DMS79 (cell line): Measurements from ENCODE around the gene RHOBTB3.
A peak's percentile ranks its signal among the peaks of the same experiment; 100 is the strongest.
"Not testable (repeated sequence)": the region's sequence is repeated elsewhere in the genome, so short reads cannot be mapped to it uniquely, and the experiment has no call there.

ENCODE experiments used
- DNase-seq: peaks from one replicate; lab custom pipeline; 2025; lab: John Stamatoyannopoulos, UW

The RHOBTB3 gene

DNA sequence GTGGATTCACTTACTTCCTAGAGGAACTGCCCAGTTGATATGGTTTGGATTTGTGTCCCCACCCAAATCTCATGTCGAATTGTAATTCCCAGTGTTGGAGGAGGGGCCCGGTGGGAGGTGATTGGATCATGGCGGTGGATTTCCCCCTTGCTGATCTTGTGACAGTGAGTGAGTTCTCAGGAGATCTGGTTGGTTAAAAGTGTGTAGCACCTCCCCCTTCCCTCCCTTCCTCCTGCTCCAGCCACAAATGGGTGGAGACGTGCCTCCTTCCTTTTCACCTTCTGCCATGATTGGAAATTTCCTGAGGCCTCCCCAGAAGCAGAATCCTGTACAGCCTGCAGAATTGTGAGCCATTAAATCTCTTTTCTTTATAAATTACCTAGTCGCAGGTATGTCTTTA, 17.9 kb upstream of the RHOBTB3 start:
- not testable (repeated sequence) for DNase-seq

DNA sequence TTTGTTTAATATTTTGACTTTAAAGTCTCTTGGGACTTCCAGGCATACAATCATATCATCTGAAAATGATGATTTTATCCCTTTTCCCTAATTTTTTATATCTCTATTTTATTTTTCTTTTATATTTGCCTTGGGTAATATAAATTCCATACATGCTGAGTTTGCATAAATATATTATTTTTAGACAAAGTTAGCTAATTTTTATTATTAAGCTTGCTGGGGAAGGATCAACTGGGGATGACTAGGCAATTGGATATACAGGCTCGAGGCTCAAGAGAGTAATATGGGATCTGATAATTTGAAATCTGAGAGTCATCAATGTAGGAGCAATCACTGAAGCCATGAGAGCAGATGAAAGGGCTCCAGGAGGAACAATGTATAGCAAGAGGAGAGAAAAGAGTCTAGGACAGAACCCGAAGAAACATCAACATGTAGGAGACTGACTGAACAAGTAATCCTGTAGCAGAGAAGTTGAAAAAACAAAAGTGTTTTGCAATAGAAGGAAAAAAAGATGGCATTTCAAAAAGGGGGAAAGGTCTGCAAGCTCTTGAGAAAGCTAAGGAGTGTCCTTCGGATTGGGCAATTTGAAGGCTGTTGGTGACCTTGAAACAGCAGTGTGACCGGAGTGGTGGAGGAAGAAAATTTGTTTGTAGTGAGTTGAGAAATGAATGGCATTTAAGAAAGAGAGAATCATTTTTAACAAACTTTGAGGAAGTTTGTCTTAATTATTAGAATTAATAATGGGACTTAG, 17.0 kb upstream of the RHOBTB3 start:
- no peak for DNase-seq

DNA sequence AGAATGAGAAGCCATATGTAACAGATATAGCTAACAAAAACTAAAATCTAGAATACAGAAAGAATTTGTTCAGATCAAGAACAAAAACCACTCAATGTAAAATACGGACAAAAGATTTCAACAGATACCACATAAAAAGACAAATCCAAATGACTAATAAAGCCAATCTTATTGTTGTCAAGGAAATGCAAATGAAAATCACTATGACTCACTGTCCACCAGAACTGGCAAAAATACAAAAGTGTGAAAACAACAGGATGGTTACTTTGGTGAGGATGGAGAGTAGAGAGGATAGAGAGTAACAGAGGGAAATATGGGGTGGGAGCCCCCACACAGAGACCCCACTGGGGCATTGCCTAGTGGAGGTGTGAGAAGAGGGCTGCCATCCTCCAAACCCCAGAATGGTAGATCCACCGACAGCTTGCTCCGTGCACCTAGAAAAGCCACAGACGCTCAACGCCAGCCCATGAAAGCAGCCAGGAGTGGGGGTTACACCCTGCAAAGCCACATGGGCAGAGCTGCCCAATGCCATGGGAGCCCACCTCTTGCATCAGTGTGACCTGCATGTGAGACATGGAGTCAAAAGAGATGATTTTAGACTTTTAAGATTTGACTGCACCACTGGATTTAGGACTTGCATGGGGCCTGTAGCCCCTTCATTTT, 15.2 kb upstream of the RHOBTB3 start:
- no peak for DNase-seq

DNA sequence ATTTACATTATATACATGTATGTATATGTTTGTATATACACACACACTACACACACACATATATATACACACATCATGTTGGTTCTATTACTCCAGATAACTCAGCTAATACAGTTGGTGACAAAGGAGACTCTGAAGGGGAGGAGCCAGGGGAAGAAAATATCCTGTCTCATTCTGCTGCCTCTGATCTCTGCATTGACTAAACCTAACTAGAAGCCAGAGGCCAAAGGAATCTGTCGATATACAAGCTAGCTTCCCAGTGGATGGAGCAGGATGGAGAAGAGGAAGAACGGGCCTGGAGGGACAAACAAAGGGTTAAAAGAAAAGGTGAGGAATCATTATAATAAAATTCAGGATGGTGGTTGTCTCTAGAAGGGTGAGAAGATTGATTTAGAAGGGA, 13.7 kb upstream of the RHOBTB3 start:
- DNase-seq: no peak

DNA sequence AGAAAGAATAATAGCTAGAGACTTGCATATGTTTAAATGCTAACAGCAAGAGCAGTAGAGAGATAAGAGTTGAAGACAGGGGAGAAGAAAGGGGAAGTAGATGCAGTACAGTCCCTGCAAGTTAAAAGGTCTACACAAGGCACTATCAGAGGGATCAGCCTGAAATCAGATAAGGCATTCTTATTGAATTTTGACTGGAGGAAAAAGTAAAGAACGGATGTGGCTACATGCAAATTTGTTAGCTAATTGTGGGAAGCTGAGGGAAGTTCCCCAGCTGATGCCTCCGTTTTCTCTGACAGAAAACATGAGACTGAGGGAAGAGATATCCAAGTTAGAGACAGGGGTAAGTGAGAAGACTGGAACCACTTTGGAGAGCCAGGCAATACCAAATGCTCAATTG, 12.9 kb upstream of the RHOBTB3 start:
- DNase-seq: no peak

DNA sequence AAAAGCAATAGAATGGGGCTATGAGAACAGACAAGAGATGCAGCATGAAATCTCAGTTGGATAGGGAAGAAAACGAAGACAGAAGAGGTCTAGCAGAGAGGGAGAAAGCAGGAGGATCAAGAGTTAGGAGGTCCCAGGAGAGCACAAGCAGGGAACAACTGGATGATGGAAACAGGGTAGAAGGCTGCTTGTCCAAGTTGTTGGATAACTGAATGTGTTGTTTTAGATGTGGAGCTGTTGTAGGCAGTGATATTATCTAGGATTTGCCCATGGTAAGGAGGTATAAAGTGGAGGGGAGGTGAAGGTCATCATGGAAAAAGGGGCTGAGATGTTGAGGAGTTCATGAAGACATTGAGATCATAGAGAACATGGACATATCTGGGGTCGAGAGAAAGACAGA, 12.4 kb upstream of the RHOBTB3 start:
- no peak for DNase-seq

DNA sequence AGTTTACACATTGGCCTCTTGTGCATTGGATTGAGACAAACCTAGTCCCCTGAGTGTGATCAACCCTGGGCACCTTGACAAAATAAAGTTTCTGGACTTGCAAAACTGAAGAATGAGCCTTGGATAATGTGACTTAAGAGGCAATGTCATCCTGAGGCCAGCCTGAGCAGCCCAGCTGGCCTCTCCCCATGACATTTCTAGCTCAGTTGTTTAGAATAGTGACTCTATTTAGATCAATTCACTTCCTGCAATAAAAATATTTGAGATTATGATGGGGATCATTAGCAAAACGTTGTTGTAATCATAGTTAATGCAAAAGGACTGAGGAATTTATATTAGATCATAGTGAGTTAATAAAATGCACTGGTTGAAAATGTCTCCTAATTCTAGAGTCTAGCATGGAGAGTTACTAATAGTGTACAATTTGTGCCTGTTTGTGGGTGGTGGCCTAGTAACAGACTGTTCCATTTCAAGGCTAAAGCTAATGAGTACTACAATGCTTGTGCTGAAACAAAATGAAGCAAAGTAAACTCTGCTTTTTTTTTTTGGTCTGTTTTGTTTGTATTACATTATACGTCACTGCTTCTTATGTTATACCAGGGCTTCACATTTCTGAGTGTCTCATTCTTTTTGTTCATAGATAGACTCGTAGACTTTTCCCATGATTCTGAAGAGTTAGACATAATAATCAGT, 10.9 kb upstream of the RHOBTB3 start:
- no peak for DNase-seq

DNA sequence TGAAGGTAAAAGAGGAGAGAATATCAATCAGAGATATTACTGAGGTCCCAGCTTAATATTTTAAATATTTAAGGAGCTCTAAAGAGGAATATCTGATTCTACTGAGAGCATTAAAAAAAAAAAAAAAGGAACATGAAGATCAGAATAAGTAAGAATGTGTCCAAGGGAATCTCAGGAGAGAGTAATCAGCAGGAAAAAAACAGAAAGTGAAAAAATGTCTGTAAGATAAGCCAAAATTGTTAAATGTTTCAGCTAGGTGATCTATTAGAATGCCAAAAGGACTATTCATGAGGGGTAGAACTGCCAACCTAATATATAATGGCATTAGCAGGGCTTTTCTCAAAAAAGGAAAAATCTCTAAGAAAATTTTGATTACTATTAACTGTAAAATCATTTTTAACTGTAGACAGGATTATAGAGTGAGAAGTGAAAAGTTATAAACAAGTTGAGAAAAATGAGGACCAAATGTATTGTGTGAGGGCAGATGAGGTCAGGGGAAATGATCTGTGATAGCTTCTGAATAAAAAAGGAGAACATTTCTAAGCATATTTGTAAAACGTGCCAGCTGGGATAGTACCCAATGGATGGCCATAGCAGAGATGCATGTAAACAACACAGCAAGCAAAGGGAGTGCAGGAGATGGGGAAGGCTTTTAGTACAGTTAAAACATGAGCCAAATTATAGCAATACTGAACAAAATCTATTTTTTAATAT, 9.4 kb upstream of the RHOBTB3 start:
- no peak for DNase-seq

DNA sequence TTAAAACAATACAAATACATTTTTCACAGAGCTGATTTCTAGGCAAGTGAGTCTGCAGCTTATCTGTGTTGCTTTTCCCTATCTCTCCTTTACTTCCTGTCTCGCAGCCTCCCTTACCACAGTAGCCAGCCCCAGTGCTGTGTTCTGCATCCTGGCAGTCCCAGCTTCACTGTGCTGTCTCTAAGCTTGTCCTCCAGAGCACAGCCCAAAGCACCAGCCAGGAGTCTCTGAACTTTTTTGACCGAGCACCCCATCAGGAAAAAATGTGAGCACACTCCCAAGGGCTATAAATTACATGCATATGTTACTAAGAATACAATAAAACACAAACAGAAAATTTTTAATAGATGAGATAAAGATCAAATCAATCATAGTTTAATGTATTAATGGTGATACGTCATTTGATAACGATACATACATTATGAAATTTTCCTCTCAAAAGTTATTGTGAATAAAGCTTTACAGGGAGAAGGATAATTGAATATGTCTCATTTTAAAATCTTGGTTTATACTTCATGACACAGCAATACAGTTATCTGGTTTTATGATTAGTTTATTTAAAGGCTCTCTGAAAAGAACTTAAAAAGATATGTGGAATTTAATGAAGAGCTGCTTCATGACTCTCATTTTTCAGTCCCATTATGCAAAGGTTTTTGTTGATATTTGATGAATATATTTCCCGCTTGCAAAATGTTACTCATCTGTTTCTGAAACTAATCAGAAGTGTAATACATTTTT, 7.3 kb upstream of the RHOBTB3 start:
- DNase-seq: no peak

DNA sequence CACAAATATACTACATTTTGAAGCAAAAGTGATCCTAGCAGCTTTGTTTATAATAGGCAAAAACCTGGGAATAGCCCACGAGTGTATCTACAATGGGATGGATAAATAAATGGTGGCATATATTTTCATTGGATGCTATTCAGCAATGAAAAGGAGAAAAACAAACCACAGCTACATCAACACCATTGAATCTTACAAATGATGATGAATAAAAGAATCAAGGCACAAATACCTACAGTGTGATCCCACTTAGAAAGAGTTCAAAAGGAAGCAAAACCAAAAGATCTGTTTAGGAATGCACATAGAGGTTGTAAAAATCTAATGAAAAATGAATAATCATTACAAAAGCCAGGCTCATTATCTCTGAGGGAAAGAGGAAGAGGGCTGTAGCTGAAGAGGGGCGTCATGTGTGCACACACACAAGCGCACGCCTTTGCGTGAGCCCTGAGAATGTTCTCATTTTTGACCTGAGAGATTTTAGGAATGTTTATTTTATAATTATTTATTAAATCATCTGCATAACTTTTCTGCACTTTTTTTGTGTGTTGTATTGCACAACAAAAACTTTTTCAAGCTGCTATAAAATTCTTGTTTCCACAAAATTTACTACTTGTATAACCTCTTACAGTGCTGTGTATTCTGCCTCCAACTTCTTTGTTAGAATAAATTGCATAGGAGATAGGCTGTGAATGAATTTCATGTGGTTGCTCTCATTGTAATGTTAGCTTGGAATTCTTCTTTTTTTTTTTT, 5.9 kb upstream of the RHOBTB3 start:
- no peak for DNase-seq

DNA sequence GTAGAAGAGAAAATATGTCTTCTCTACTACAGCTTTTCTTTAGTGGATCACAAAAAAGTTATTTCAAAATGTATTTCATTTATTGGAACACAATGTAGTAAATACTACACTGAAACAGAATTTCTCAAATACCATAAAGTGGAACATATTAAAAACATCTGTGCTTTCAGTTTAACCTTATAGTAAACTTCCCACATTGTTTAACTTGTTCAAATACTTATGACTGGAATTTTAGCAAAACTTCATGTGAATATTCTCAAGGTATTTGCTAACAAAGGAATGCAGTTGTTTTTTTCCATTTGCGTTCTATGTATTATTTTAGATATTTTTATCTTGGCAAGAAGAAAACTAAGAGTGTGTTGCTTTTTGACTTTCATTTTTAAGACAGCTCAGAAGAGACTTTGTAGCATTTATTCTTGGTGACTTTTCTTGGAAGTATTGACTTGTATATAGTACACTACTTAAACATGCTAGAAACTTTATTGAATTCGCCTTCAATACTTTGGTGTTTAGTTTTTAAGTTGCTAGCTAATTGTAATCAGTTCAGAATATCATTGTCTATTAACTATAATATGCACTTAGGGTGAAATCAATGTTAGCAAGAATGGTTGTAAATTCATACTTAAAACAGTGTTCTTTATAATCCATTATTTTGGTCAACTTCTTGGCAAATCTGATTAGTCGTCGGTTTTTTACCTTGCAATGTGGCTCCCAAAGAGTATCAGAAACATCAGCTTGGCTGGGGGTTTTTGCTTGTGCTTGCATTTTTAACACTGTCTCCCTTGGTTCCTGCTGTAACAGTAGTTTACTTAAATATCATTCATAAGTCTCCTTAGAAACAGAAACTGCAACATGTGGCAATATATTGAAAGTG, 5.0 kb upstream of the RHOBTB3 start:
- DNase-seq: no peak

DNA sequence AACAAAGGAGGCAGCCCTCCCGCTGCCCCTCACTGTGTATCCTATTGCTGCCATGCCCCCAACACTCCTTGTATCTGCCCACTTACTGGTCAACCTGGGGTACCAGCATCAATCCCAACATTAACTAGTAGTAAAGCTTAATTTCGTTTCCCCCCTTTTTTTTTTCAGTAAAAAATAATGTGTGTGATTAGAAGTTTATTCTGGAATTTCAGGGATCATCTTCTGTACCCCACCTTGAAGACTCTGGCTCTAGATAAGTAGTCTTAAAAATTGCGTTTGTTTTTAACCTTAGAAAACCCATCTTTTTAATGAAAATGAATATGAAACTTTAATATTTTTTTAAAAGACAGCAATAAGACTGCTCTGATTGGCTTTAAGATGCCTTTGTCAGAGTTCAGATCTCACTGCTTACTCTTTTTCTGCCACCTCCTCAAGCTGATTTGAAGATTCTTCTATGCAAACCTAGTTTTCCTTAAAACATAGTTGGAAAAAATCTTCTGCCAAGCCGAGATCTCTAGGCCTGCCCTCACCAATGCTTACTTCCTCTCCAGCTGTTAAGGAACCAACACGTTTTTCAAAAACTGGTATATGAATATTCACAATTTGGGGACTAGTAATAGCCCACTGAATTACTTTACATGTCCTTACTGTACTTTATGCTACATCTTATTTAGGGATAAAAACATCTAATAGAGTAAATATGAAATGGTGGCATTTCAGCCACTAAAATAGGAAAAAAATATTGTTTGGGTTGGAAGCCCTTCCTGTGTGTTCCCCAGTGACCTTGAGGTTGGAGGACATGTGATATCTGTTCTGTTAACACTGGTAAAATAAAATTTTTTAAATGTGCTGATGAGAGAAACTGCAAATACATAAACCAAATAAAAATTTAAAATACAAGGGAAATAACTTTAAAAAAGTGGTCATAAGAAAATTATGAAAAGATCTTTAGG, 4.0 kb upstream of the RHOBTB3 start:
- DNase-seq: no peak

DNA sequence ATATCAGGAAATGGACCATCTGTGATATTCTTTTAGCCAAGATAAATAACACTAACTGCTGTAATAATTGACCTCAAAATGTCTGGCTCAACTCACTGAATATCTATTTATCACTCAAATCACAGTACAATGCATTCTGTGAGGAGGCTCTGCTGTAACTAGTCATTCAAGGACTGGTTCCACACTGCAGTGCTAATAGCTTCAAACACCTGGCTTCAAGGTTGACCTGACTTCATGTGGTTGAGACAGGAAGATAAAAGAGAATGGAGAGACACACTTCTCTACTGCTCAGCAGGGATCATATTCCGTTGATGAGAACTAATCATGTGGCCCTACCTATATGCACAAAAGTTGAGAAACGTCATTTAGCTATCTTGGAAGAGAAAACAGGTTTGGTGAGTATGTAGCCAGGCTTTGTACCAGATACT, 3.4 kb upstream of the RHOBTB3 start:
- DNase-seq: peak; percentile 97

DNA sequence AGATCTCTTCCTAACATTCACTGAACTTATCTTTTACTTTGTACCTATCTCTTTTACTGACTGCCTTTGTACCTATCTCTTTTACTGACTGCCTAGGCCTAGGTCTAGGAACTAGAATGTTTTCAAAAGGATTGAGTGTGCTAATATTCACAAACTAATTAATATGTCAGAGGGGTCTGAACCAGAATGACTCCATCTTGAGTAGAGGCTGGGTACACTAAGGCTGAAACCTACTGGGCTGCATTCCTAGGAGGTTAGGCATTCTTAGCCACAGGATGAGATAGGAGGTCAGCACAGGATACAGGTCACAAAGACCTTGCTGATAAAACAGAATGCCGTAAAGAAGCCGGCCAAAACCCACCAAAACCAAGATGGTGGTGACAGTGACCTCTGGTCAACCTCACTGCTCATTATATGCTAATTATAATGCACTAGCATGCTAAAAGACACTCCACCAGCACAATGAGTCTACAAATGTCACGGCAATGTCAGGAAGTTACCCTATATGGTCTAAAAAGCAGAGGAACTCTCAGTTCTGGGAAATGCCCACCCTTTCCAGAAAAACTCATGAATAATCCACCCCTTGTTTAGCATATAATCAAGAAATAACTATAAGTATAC, 2.5 kb upstream of the RHOBTB3 start:
- no peak for DNase-seq

DNA sequence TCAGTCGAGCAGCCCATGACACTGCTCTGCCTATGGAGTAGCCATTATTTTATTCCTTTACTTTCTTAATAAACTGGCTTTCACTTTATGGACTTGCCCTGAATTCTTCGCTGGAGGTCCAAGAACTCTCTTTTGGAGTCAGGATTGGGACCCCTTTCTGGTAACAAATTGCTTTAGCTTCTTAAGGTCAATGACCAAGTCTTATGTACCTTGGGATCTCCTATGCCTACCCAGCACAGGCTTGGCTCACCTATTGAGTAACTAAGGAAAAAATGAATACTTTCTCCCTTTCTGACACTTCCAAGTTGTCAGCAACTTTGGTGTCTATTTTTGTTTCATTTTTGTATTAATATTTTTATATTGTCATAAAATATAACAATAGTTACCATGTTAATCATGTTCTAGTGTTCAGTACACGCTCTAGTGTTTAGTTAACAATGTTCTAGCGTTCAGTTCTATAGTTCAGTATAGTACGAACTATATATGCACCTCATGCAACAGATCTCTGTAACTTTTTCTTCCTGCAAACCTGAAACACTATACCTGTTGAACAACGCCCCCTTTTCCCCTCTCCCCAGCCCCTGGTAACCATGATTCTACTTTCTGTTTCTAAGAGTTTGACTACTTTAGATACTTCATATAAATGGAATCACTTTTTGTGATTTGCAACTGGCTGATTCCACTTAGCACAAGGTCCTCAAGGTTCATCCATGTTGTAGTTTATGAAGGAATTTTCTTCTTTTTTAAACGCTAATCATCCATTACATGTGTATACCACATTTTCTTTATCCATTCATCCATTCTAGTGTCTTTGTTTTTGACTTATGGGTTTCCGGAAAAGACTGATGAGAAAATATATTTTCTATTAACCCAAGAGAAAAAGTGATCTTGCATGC, 1.8 kb upstream of the RHOBTB3 start:
- no peak for DNase-seq

DNA sequence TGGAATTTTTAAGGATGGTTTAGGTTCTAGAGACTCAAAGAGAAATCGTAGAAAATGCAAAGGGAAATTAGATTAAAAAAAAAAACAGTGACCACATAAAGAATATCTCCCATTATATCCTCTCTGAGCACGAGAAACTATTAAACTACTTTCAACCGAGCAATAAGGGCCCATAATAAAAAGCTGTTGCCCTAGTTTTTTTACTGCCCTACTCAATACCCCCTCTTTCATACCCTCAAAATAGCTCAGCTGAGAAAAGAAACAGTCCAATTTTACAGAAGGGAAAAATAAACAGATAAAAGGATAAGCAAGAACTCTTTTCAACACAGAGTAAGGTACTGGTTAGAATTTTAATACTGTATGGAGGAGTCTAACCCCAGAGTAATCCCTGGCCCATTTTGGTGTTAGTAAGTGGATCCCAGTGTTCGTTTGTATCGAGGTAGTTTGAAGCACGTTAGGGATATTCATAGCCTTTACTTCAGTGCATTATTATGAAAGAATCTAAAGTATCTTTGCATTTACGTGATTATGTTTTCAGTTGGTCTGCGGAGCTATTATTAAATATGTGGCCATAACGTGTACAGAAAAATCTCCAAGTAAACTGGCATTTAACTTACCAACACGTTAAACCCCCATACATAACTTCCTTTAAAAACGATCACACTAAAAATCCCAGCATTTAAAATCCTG, 980 bp upstream of the RHOBTB3 start:
- no peak for DNase-seq
